Frontal cortex (tissue), 4 donors: Measurements from ENCODE around the gene ATE1. TPM values are rescaled to one million over a fixed set of nuclear protein-coding genes. Genes with fewer than 3 reads are reported as not detected.
A peak's percentile ranks its signal among the peaks of the same experiment; 100 is the strongest.
"Not testable (repeated sequence)": the region's sequence is repeated elsewhere in the genome, so short reads cannot be mapped to it uniquely, and the experiment has no call there.

ENCODE experiments used
- DNase-seq, 2 donors: peaks; one replicate each; pipeline ENCODE4 v3.0.0; 2012; ENCODE audit warnings: low spot score in 2 of 2
- FAIRE-seq: peaks from 2 replicates; lab custom pipeline; 2012; peaks lifted over from hg19 to GRCh38; lab: Jason Lieb, UNC
- total RNA-seq: library from RNA; depleted of rRNA; stranded (reverse); fragments of >200 nt; gene quantifications from one replicate; pipeline ENCODE4 v1.2.3, GENCODE V29; 2014
- donor health status: control.
- donor health status: control.
- donor health status: control.

Gene ATE1
- total RNA-seq, 1 donor from 2014 or later: 56.3 TPM

DNA sequence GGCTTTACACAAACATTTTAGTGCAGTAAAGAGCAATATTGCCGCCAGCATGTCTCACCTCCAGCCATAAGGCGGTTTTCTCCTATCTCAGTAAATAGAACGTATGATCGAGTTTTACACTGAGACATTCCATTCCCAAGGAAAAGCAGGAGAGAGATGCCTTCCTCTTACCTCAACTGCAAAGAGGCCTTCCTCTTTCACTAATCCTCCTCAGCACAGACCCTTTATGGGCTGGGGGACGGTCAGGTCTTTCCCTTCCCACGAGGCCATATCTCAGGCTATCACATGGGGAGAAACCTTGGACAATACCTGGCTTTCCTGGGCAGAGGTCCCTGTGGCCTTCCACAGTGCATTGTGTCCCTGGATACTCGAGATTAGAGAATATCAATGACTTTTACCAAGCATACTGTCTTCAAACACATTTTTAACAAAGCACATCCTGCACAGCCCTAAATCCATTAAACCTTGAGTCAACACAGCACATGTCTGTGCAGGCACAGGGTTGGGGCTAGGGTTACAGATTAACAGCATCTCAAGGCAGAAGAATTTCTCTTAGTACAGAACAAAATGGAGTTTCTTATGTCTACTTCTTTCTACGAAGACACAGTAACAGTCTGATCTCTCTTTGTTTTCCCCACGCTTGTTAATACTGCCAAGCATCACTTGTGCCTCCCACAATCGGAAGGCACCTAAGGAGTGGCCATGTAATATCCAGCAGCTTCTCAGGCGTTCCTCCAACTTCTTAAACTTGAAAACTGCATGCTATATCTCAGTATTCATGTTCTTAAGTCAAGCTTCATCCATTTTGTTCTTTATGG lies 2.6 kb upstream of the ATE1 start:
- FAIRE-seq, DNase-seq: not testable (repeated sequence)

DNA sequence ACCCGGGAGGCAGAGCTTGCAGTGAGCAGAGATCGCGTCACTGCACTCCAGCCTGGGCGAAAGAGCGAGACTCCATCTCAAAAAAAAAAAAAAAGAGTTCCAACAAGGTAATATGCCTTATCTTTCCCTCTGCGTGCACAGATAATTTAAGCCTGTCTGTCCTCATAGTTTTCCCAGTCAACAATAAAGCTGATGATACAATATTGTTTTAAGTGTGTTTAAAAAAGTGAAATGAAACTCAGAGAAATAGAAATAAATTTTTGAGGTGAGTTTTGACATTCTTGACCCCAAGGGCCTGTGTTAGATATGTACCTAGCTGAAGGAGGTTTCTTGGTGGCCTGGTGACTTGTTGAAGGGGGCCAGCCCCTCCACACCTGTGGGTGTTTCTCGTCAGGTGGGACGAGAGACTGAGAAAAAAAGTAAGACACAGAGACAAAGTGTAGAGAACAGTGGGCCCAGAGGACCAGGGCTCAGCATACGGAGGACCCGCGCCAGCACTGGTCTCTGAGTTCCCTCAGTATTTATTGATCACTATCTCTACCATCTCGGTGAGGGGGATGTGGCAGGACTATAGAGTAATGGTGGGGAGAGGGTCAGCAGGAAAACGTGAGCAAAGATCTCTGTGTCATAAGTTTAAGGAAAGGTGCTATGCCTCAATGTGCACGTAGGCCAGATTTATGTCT lies 1.9 kb upstream of the ATE1 start:
- FAIRE-seq, DNase-seq: not testable (repeated sequence)

DNA sequence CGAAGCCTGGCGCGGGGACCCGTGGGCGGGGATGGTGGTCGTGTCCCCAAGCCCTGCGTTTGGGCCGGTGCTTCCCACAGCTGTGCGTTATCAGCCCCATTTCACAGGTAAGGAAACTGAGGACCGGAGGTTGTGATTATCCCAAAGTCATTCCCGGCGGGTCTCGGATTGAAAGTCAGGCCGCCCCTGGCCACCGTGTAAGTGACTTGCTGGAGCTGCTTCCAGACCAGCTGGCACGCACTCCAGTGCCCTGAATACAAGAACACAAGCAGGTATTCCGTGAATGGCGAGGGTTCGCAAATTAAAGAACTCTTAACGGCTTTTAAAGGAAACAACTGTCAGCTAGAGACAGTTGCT lies 675 bp upstream of the ATE1 start:
- FAIRE-seq: no peak
- peak in 1 of 2 donors; percentile 18 for DNase-seq

DNA sequence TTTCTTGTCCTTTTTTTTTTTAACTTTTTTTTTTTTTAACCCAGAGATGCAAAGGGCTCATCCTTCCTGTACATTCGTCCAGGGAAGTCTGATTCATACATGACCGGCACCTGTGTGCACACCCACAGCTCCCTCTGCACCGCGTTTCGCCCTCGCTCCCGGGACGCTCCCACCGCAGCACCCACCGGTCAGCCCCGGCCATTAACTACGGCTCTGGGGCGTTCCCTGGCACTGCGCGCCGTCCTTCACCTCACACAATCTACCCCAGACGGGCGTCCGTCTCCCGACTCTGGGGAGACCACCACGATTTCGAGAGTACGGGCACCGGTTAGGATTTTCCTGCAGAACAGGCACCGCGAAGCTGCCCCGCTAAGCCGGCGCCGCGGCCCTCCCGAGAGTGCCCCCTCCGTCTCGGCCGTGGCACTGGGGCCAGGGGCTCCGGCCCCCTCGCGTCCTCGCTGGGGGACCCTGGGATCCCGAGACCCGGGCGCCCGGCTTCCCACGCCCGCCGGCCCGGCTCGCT lies 452 bp downstream of the ATE1 start:
- FAIRE-seq (no peak), DNase-seq (peak; percentile 48 to 49)

DNA sequence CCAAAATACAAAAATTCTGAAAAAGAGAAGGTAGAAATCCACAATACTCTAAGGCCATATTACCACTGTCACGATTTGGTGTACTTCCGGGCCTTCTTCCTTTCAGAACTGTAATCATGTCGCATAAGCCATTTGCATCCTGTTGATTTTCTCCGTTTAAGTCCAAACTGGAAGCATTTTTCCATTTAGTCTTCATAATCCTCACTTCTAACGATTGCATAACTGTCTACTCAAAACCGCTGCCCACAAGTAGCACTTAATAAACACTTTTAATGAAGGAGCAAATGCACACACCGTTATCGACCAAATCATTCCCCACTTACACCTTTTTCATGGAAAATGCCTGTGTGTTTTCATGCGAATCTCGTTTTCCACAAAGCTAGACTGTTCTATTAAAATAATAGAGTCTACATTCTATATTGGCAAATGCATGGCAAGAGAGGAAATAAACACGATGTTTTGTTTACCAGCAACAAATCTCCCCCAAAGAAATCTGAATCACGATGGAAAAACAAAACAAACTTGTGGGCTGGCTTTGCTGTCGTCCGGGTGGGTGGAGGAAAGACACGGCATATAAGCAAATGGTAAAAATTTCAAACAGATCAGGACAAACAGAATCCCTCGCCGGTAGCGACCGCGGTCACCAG lies 1.0 kb downstream of the ATE1 start:
- FAIRE-seq (no peak), DNase-seq (peak in 1 of 2 donors; percentile 17)

DNA sequence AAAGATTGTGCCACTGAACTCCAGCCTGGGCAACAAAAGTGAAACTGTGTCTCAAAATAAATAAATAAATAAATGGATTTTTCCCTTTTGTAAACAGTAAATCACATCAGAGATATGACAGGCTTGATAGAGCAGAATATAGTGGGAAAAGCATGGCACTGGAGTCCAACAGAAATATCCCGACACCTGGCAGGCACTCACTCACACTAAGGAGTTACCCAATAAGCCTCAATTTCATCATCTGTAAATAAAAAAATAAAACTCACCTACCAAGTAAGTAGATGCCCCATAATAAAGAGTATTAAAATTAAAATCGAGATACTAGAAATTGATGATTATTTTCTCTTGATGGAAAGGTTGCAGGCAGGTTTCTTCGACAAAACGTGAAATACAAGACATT lies 1.7 kb downstream of the ATE1 start:
- DNase-seq (no peak), FAIRE-seq (no peak)

DNA sequence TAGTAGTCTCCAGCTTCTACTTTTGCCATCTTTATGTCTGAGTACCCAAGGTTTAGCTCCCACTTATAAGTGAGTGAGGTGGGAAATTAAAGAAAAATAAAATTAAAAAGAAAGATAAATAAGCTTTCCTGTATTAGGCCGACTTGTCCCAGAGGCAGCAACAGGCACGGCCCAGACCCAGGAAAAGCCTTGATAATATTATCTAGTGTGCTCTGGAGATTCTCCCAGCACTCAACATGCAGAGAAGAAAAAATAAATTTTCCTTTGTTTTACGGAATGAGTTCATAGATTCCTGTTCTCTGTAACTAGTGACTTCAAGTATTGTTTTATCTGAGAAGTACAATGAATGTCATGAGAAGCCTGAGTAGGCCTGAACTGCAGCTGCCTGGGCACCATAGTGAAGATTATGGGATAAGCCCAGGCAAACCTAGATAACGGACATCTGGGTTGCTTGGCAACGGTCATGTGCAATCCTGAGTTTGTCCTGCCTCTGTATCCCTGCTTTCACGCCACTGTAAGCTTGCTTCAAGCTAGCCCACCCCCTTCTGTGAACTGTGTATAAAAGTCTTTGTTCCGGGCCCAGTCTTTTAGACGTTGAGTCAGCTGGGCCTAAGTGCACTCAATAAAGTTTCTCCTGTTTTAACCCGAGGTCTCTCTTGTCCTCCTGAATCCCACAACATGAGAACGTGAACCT lies 6.4 kb downstream of the ATE1 start:
- DNase-seq (no peak), FAIRE-seq (no peak)

DNA sequence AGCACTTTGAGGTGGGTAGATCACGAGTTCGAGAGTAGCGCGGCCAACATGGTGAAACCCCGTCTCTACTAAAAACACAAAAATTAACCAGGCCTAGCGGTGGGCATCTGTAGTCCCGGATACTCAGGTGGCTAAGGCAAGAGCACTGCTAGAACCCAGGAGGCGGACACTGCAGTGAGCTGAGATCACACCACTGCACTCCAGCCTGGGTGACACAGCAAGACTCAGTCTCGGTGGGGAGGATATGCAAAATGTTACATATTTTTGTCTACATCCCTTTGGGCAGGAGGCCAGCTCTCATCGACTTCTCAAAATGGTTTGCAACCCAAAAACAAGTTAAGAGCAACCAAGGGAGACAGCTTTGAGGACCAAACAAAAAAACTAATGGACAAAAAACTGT lies 8.2 kb downstream of the ATE1 start:
- FAIRE-seq (no peak), DNase-seq (no peak)

DNA sequence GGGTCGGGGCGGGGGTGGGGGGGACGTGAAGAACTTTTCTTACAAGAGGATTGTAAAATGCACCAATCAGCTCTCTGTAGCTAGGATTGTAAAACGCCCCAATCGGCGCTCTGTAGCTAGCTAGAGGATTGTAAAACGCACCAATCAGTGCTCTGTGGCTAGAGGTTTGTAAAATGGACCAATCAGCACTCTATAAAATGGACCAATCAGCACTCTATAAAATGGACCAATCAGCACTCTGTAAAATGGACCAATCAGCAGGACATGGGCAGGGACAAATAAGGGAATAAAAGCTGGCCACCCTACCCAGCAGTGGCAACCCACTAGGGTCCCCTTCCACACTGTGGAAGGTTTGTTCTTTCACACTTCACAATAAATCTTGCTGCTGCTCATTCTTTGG lies 9.0 kb downstream of the ATE1 start:
- DNase-seq, FAIRE-seq: not testable (repeated sequence)

DNA sequence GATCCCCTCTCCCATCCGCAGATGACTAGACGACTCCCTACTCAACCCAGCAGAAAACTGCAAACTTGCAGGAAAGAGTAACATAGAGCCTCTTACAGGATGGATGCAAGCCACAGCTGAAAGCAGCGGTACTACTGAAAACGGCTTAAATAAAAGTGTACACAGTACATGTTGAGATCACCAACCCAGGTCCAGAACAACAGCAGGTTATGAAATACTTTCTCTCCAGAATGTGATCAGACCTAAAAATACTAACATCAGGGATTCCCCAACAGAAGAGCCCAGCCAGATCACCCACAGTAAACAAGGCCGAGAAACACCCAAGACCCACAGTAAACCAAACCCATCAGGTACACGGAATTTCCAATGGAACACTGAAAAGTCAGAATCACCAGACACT lies 13.2 kb downstream of the ATE1 start:
- DNase-seq (no peak), FAIRE-seq (no peak)

DNA sequence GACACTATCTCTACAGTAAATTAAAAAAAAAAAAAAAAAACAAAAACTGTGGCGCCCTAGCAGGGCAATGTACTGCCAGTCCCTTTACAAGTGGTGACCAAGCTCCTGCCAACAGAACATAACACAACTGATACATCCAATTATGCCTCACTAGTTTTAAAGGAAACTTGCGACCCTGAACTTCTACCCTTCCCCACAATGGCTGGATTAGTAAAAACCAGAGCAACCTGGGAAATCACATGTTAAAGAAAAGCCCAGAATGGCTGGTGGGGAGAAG lies 16.5 kb downstream of the ATE1 start:
- FAIRE-seq (no peak), DNase-seq (no peak)

DNA sequence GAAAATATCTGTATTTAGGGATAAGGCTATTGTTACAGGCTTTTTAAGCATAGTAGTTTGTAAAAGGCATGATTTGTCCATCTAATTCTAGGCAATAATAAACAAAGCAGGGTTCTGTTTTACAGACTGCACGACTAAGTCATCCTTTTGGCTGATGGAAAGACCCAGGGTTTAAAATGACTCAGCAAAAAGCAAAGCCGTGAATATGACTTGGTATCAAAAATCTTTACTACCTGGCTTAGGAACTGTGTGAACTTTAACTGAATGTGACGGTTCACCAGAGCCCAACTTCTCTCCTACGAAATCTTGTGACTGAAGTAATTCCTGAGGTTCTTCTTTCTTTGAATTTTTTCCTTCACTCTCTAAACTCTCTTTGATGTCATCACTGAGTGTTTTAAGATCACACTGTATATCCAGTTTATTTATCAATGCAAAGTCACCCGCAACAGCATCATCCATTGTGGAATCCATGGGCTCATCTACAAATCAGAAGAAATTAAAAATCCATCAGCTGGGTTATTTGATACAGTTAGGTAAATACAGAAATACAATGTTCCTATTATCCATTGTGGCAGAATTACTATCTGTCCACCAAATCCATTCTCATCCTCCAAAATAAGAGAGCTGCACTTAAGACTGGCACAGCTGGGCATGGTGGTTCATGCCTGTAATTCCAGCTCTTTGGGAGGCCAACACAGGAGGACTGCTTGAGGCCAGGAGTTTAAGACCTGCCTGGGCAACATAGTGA lies 17.0 kb downstream of the ATE1 start:
- DNase-seq (peak in 1 of 2 donors; percentile 22), FAIRE-seq (no peak)

DNA sequence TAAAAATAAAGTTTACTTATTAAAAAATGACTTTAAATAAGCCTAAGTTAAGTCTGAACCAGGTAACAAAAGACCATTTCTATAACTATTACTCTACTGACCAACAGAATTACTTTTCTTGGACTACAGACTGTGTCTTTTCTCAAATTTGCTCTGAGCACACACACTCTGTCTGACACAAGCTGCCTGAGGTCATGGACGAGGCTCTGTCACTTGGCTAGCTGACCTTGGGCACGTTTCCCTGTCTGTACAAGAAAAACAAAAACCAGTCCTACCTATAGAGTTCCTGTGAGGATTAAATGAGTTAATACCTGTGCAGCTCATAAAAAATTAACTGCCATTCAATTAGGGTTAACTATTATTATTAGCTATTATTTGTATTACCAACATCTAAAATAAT lies 22.9 kb downstream of the ATE1 start:
- DNase-seq (no peak), FAIRE-seq (no peak)

DNA sequence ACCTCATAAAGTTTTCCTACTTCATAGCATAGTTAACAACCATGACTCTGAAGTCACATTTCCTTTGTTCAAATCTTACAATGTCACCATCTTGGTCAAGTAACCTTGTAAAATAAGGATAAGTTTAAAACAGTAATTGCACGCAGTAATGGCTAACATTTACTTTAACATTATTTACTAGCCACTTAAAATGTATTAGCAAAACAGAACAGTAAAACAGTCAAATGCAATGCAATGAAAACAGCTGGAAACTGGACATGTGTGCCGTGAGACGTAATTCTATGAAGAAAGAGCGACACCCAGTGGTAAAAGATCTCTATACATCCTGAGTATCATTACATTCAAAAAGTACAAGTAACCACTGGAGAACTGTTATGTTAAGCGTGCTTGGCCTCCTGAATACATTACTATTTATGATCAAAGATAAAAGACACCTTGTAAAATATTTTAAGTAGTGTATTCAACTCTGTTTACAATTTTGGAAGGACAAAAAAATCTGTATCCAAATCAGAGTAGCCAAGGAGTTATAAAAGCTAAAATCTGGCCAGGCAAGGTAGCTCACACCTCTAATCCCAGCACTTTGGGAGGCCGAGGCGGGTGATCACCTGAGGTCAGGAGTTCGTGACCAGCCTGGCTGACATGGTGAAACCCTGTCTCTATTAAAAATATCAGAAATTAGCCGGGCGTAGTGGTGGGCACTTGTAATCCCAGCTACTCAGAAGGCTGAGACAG lies 27.2 kb downstream of the ATE1 start:
- peak; percentile 26 to 46 for DNase-seq
- peak; percentile 93 for FAIRE-seq

DNA sequence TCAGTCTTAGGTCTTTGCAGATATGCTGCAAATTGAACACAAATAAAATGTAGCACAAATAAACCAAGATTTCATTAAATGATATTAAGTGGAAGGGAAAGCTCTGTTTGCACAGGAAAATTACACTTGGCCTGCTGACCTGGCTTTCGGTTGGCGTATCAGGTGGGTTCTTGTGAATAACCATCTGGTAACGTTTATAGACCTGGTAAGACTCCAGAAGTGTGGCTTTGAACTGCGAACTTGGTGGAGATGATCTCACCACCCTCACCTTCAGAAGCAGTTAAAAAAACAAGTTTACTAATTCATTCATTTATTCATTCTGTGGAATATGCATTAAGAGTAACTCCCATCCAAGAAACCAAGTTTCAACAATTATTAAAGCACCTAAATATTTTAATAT lies 28.1 kb downstream of the ATE1 start:
- FAIRE-seq: no peak

DNA sequence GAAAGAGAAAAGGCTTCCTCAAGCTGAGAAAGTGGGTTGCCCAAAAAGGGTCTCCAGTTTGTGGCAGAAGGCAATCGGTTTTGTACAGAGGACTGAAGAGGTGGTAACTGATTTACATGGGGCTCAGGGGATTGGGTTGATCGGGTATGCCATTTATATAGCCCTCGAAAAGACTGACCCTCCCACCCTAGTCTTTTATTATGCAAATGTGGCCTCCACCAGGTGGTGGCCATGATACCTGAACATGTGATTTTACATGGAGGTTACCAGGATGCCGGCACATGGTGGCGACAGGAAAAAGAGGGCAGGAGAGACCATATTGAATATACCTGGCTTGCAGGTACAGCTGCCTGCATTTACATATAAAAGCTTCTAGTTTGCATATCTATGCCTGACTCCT lies 36.7 kb downstream of the ATE1 start:
- DNase-seq: no peak
- FAIRE-seq: no peak

More for the DNA sequence above, 28.1 kb downstream of the ATE1 start:
- DNase-seq: no peak

DNA sequence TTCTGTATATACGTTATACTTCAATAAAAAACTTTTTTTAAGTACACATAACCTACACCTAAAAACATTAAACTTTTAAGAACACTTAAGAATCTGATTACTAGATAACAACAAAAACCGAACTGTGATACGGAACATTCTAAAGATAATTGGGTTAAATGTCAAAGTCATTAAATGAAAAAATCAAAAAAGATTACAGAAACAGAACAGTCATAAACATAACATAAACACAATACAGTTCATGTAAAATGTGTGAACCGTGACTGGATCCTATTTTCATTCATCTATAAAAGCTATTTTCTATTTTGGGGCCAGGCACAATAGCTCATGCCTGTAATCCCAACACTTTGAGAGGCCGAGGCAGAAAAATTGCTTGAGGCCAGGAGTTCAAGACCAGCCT lies 38.6 kb downstream of the ATE1 start:
- FAIRE-seq (peak; percentile 39), DNase-seq (no peak)

DNA sequence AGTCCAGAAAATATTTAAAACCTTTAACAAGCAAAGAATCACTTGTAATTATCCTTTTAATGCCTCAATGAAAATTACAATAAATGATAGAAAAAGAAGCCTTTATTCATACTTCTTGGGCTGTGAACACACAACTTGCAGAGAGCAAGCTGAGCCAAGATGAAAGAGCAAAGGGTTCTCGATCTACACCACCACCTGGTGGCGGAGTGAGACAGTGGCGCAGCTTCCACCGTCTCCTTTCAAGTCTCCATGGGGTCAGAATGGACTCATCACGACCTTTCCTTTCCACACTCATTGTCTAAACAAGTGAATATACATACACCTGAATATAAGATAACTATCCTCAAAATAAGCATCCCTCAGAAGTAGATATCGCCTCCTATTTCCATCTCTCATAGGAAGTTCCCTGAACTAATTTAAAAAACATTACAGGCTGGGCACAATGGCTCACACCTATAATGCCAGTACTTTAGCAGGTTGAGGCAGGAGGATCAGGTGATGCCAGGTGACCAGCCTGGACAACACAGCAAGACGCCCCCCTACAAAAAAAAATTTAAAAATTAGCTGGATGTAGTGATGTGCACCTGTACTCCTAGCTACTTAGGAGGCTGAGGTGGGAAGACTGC lies 40.7 kb downstream of the ATE1 start:
- FAIRE-seq (no peak), DNase-seq (peak; percentile 24 to 39)

DNA sequence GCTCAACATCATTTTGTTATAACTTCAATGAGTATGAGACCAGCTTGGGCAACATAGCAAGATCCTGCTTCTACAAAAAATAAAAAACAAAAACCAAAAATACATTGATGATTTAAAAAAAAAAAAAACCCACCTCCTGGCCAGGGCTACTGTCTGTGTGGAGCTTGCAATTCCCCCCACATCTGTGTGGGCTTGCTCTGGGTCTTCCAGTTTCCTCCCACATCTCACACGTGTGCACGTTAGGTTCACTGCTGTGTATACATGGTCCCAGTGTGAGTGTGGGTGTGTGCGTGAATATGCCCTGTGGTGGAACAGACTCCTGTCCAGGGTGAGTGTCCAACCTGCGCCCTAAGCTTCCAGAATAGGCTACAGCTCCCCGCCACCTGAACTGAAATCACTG lies 41.6 kb downstream of the ATE1 start:
- DNase-seq (no peak), FAIRE-seq (no peak)
